HL-60 (cell line): Measurements from ENCODE around the gene ESPN.

Source experiments
- CTCF ChIP-seq: IDR thresholded peaks from one replicate; pipeline ENCODE4 v1.5.1; 2011; ENCODE audit warnings: low read length, control low read depth, inconsistent platforms; ENCODE audit not compliant: insufficient read depth
- GABPA ChIP-seq: IDR thresholded peaks from 2 replicates; pipeline ENCODE4 v1.6.1; 2012; ENCODE audit warnings: low read depth
- SPI1 ChIP-seq: IDR thresholded peaks from 2 replicates; pipeline ENCODE4 v1.6.1; 2012; ENCODE audit warnings: low read depth, mild to moderate bottlenecking, borderline replicate concordance

GRCh38 chr1:6456800-6457466, 32.4 kb downstream of the ESPN start:
- no peak for TF ChIP-seq CTCF
- TF ChIP-seq SPI1: no peak
- no peak for TF ChIP-seq GABPA
